ENCODE data around the gene SMIM21. TPM values are rescaled to one million over a fixed set of nuclear protein-coding genes. Genes with fewer than 3 reads are reported as not detected.

The SMIM21 gene
- total RNA-seq, 1 experiment from 2014 or later = not detected

DNA sequence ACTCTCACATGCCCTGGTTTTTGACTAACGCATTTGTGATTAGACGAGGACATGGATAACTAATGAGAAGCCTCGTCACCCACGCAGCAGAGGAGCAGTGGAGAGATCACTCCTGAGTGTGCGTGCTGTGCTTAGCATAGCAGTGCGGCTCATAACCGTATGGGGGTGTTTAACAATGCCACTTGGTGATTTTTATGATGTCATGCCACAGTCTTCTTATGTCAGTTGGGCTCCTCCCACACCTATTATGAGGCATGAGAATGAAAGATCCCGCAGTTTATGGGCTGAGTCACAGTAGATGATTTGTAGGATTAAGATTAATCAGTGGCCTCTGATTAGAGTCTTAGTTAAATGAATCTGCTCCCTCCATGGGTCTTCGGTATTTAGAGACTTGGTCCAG, 2.5 kb upstream of the SMIM21 start:
- ChIA-PET POLR2A (no interaction called here), CTCF (no interaction called here)

DNA sequence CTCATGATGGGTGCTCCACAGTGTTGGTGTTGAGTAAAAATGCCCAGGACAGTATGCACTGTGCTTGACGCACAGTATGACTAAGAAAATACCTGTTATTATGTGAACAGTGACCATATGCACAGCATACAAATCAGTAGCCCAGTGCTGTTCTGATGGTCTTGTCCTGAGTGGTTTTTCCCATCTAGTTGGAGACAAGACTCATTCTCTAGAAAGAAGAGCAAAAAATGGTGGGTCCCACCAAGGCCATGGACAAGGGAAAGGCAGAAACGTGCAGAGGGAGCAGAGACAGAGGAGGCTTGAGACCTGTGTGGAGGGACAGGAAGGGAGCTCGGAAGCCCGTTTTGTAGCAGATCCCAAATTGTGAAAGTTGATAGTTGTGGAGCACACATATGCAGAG, 987 bp upstream of the SMIM21 start:
- Mint-ChIP-seq H3K27ac (no peak overlapping the region), H3K4me3 (no peak overlapping the region), H3K36me3 (no peaks in the 10 kb centered on the region), H3K27me3 (ENCODE audit: low read depth) (no peaks in the 10 kb centered on the region; the same call in 1 of the 2 replicates), H3K4me1 (peaks cover 15% of the 10 kb centered on the region), H3K9me3 (peaks cover 8% of the 10 kb centered on the region; the same call in 1 of the 2 replicates)
- DNase-seq (ENCODE audit: low spot score) (no peak), ATAC-seq (no peak)
- POLR2A ChIA-PET = no interaction called here
- CTCF ChIA-PET = no interaction called here
- TF ChIP-seq, protein P1, sequence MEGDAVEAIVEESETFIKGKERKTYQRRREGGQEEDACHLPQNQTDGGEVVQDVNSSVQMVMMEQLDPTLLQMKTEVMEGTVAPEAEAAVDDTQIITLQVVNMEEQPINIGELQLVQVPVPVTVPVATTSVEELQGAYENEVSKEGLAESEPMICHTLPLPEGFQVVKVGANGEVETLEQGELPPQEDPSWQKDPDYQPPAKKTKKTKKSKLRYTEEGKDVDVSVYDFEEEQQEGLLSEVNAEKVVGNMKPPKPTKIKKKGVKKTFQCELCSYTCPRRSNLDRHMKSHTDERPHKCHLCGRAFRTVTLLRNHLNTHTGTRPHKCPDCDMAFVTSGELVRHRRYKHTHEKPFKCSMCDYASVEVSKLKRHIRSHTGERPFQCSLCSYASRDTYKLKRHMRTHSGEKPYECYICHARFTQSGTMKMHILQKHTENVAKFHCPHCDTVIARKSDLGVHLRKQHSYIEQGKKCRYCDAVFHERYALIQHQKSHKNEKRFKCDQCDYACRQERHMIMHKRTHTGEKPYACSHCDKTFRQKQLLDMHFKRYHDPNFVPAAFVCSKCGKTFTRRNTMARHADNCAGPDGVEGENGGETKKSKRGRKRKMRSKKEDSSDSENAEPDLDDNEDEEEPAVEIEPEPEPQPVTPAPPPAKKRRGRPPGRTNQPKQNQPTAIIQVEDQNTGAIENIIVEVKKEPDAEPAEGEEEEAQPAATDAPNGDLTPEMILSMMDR (IDR thresholded peaks at IDR 0.05) = no peak
- TF ChIP-seq, protein P2, sequence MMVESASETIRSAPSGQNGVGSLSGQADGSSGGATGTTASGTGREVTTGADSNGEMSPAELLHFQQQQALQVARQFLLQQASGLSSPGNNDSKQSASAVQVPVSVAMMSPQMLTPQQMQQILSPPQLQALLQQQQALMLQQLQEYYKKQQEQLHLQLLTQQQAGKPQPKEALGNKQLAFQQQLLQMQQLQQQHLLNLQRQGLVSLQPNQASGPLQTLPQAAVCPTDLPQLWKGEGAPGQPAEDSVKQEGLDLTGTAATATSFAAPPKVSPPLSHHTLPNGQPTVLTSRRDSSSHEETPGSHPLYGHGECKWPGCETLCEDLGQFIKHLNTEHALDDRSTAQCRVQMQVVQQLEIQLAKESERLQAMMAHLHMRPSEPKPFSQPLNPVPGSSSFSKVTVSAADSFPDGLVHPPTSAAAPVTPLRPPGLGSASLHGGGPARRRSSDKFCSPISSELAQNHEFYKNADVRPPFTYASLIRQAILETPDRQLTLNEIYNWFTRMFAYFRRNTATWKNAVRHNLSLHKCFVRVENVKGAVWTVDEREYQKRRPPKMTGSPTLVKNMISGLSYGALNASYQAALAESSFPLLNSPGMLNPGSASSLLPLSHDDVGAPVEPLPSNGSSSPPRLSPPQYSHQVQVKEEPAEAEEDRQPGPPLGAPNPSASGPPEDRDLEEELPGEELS (CRISPR knock-in tag; IDR thresholded peaks at IDR 0.05) = no peak
- TF ChIP-seq NR1H2 (CRISPR knock-in tag; IDR thresholded peaks at IDR 0.05) = no peak

More for the DNA sequence above, 2.5 kb upstream of the SMIM21 start:
- TF ChIP-seq, protein P2 (CRISPR knock-in tag; IDR thresholded peaks at IDR 0.05) = no peak
- no peak for TF ChIP-seq ZNF138 (CRISPR knock-in tag; conservative IDR thresholded peaks at IDR 0.05)
- TF ChIP-seq ZNF396 (CRISPR knock-in tag; IDR thresholded peaks at IDR 0.05; ENCODE audit: borderline replicate concordance) = no peak
- no peak for TF ChIP-seq SMAD4 (CRISPR knock-in tag; IDR thresholded peaks at IDR 0.05)
- Mint-ChIP-seq H3K4me3 (no peak overlapping the region), H3K4me1 (peaks cover 28% of the 10 kb centered on the region), H3K9me3 (peaks cover 8% of the 10 kb centered on the region; the same call in 1 of the 2 replicates), H3K27ac (no peak overlapping the region), H3K36me3 (no peaks in the 10 kb centered on the region), H3K27me3 (ENCODE audit: low read depth) (no peaks in the 10 kb centered on the region; the same call in 1 of the 2 replicates)
- DNase-seq (ENCODE audit: low spot score) = no peak
- ATAC-seq = no peak

DNA sequence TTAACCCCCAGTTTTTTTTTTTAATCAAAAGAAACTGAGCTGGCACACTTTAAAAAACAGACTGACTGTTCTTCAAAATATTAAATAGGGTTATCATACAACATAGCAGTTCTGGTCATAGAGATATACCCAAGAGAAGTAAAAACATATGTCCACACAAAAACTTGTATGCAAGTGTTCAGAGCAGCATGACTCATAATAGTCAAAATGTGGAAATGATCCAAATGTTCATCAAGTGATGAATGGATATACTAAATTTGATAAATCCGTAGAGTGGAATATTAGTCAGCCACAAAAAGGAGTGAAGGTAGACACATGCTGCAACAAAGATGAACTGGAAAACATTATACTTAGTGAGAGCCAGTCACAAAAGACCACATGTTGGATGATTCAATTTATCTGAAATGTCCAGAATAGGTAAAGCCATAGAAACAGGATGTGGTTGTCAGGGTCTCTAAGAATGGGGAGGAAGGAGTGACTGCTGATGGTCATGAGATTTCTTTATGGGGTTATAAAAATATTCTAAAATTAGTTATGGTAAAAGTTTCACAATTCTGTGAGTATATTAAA, 5.1 kb downstream of the SMIM21 start:
- no peak overlapping the region for H3K4me3 Mint-ChIP-seq
- peaks cover 14% of the 10 kb centered on the region for H3K36me3 Mint-ChIP-seq
- no peak for TF ChIP-seq NFYB (CRISPR knock-in tag; conservative IDR thresholded peaks at IDR 0.05; ENCODE audit: low read depth)
- TF ChIP-seq RORB (CRISPR knock-in tag; IDR thresholded peaks at IDR 0.05) = no peak
- TF ChIP-seq, protein P3, sequence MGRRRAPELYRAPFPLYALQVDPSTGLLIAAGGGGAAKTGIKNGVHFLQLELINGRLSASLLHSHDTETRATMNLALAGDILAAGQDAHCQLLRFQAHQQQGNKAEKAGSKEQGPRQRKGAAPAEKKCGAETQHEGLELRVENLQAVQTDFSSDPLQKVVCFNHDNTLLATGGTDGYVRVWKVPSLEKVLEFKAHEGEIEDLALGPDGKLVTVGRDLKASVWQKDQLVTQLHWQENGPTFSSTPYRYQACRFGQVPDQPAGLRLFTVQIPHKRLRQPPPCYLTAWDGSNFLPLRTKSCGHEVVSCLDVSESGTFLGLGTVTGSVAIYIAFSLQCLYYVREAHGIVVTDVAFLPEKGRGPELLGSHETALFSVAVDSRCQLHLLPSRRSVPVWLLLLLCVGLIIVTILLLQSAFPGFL (CRISPR knock-in tag; IDR thresholded peaks at IDR 0.05; ENCODE audit: borderline replicate concordance) = no peak
- TF ChIP-seq ZNF219 (CRISPR knock-in tag; IDR thresholded peaks at IDR 0.05; ENCODE audit: borderline replicate concordance) = no peak
- no peak for TF ChIP-seq HMGA2 (CRISPR knock-in tag; IDR thresholded peaks at IDR 0.05)
- no peak for TF ChIP-seq NFATC4 (CRISPR knock-in tag; IDR thresholded peaks at IDR 0.05)
- TF ChIP-seq CREB1 (CRISPR knock-in tag; IDR thresholded peaks at IDR 0.05) = no peak
- TF ChIP-seq ZNF671 (CRISPR knock-in tag; IDR thresholded peaks at IDR 0.05) = no peak
- TF ChIP-seq ZNF396 (CRISPR knock-in tag; IDR thresholded peaks at IDR 0.05; ENCODE audit: borderline replicate concordance) = no peak
- no peak for TF ChIP-seq ZNF121 (CRISPR knock-in tag; IDR thresholded peaks at IDR 0.05)
- TF ChIP-seq SP1 (CRISPR knock-in tag; conservative IDR thresholded peaks at IDR 0.05) = no peak
- TF ChIP-seq FOXP1 (CRISPR knock-in tag; IDR thresholded peaks at IDR 0.05; ENCODE audit: borderline replicate concordance) = no peak
- TF ChIP-seq, protein P4, sequence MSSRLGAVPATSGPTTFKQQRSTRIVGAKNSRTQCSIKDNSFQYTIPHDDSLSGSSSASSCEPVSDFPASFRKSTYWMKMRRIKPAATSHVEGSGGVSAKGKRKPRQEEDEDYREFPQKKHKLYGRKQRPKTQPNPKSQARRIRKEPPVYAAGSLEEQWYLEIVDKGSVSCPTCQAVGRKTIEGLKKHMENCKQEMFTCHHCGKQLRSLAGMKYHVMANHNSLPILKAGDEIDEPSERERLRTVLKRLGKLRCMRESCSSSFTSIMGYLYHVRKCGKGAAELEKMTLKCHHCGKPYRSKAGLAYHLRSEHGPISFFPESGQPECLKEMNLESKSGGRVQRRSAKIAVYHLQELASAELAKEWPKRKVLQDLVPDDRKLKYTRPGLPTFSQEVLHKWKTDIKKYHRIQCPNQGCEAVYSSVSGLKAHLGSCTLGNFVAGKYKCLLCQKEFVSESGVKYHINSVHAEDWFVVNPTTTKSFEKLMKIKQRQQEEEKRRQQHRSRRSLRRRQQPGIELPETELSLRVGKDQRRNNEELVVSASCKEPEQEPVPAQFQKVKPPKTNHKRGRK (CRISPR knock-in tag; IDR thresholded peaks at IDR 0.05; ENCODE audit: borderline replicate concordance) = no peak
- TF ChIP-seq, protein P5, sequence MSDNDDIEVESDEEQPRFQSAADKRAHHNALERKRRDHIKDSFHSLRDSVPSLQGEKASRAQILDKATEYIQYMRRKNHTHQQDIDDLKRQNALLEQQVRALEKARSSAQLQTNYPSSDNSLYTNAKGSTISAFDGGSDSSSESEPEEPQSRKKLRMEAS (CRISPR knock-in tag; IDR thresholded peaks at IDR 0.05) = no peak
- TF ChIP-seq, protein P6, sequence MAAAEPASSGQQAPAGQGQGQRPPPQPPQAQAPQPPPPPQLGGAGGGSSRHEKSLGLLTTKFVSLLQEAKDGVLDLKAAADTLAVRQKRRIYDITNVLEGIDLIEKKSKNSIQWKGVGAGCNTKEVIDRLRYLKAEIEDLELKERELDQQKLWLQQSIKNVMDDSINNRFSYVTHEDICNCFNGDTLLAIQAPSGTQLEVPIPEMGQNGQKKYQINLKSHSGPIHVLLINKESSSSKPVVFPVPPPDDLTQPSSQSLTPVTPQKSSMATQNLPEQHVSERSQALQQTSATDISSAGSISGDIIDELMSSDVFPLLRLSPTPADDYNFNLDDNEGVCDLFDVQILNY (CRISPR knock-in tag; IDR thresholded peaks at IDR 0.05) = no peak
- no peak for TF ChIP-seq TCF7 (CRISPR knock-in tag; IDR thresholded peaks at IDR 0.05; ENCODE audit: low read depth)
- no peaks in the 10 kb centered on the region for H3K4me1 Mint-ChIP-seq
- ATAC-seq (no peak), DNase-seq (ENCODE audit: low spot score) (no peak)
- H3K9me3 Mint-ChIP-seq = peaks cover 16% of the 10 kb centered on the region
- no peak overlapping the region for H3K27ac Mint-ChIP-seq
- CTCF ChIA-PET = no interaction called here
- POLR2A ChIA-PET = no interaction called here
- no peaks in the 10 kb centered on the region for H3K27me3 Mint-ChIP-seq (ENCODE audit: low read depth)
